IMR-90 (cell line): ENCODE results near the gene LGI1. TPM values are rescaled to one million over a fixed set of nuclear protein-coding genes. Genes with fewer than 3 reads are reported as not detected.

Experiments
- ATAC-seq: fragments of 200-7000 bp; cut with Tn5 transposase; 2 replicates; pipeline ENCODE4 v1.9.1; 2020; ENCODE audit warnings: low read depth, mild to moderate bottlenecking, moderate library complexity
- BruUV-seq: library from RNA; stranded (reverse); fragments of 400-500 nt; replicated peaks from 2 replicates; lab custom pipeline; 2021; lab: Mats Ljungman, UMichigan
- CTCF ChIA-PET: fragments of 300-600 bp; formaldehyde crosslinking; extraction: SDS; loops from one replicate; lab custom pipeline; 2021; ENCODE audit warnings: antibody characterized with exemption; lab: Yijun Ruan, JAX
- POLR2A ChIA-PET: fragments of 300-600 bp; sonication (Branson Sonifier 250); formaldehyde crosslinking; loops from one replicate; lab custom pipeline; 2022; ENCODE audit warnings: antibody characterized with exemption; ENCODE audit not compliant: unreplicated experiment; lab: Charles Lee
- DNase-seq: peaks from one replicate; pipeline ENCODE4 v3.0.0; 2013
- H2AFZ ChIP-seq: replicated peaks from 2 replicates; pipeline ENCODE3; 2013; ENCODE audit warnings: low read length, mild to moderate bottlenecking; ENCODE audit not compliant: poor library complexity
- H2AK5ac ChIP-seq: 2 replicates; pipeline ENCODE4 v1.6.1; 2013; ENCODE audit warnings: low read depth, low read length, inconsistent platforms
- H2AK9ac ChIP-seq: replicated peaks from 2 replicates; pipeline ENCODE3; 2013; ENCODE audit warnings: mild to moderate bottlenecking, low read depth, low read length, moderate library complexity; ENCODE audit not compliant: poor library complexity
- H2BK120ac ChIP-seq: 2 replicates; pipeline ENCODE4 v1.6.1; 2013; ENCODE audit warnings: low read depth, low read length, inconsistent platforms
- H2BK15ac ChIP-seq: 3 replicates; pipeline ENCODE4 v1.6.1; 2013; ENCODE audit warnings: low read depth, low read length, inconsistent platforms
- H2BK20ac ChIP-seq: 2 replicates; pipeline ENCODE4 v1.6.1; 2013; ENCODE audit warnings: low read depth, mild to moderate bottlenecking, inconsistent platforms, low read length, moderate library complexity
- H2BK5ac ChIP-seq: 2 replicates; pipeline ENCODE4 v1.6.1; 2013; ENCODE audit warnings: mild to moderate bottlenecking, low read depth, low read length, inconsistent platforms; ENCODE audit not compliant: poor library complexity, severe bottlenecking
- H3K14ac ChIP-seq: replicated peaks from 2 replicates; pipeline ENCODE4 v1.6.1; 2013; ENCODE audit warnings: low read depth, low read length, inconsistent platforms
- H3K18ac ChIP-seq: 2 replicates; pipeline ENCODE4 v1.6.1; 2013; ENCODE audit warnings: low read depth, low read length, control low read depth
- H3K23ac ChIP-seq: 2 replicates; pipeline ENCODE4 v1.6.1; 2013; ENCODE audit warnings: low read depth, low read length, inconsistent platforms
- H3K27ac ChIP-seq: 2 replicates; pipeline ENCODE4 v1.5.1; 2013; ENCODE audit warnings: mild to moderate bottlenecking, control low read depth, low read length; ENCODE audit not compliant: insufficient read depth
- H3K27me3 ChIP-seq: 2 replicates; pipeline ENCODE4 v1.6.1; 2013; ENCODE audit warnings: low read length; ENCODE audit not compliant: control insufficient read depth, insufficient read depth
- H3K36me3 ChIP-seq: 2 replicates; pipeline ENCODE4 v1.6.1; 2013; ENCODE audit warnings: low read length, mixed read lengths; ENCODE audit not compliant: control insufficient read depth, insufficient read depth
- H3K4ac ChIP-seq: 2 replicates; pipeline ENCODE4 v1.6.1; 2013; ENCODE audit warnings: low read depth, low read length, inconsistent platforms
- H3K4me1 ChIP-seq: 2 replicates; pipeline ENCODE4 v1.6.1; 2013; ENCODE audit warnings: low read length, mixed read lengths; ENCODE audit not compliant: control insufficient read depth, insufficient read depth
- H3K4me2 ChIP-seq: 2 replicates; pipeline ENCODE4 v1.6.1; 2013; ENCODE audit warnings: low read depth, mild to moderate bottlenecking, control low read depth, low read length, moderate library complexity
- H3K4me3 ChIP-seq: 2 replicates; pipeline ENCODE4 v1.5.1; 2013; ENCODE audit warnings: low read depth, mild to moderate bottlenecking, control low read depth, low read length, moderate library complexity; ENCODE audit not compliant: insufficient read depth
- H3K56ac ChIP-seq: 2 replicates; pipeline ENCODE4 v1.6.1; 2013; ENCODE audit warnings: low read length, inconsistent platforms; ENCODE audit not compliant: insufficient read depth; ENCODE audit errors: extremely low read depth
- H3K79me1 ChIP-seq, 2 experiments: 2 replicates each; pipeline ENCODE4 v1.6.1; 2013; ENCODE audit warnings: low read length in 2 of 2, inconsistent platforms in 1 of 2, low read depth in 1 of 2
- H3K9ac ChIP-seq: 2 replicates; pipeline ENCODE4 v1.6.1; 2013; ENCODE audit warnings: low read depth, low read length, control low read depth
- H3K9me1 ChIP-seq: 2 replicates; pipeline ENCODE4 v1.6.1; 2013; ENCODE audit warnings: low read length, inconsistent platforms; ENCODE audit not compliant: insufficient read depth
- H3K9me3 ChIP-seq: 2 replicates; pipeline ENCODE4 v1.6.1; 2013; ENCODE audit warnings: low read length; ENCODE audit not compliant: control insufficient read depth, insufficient read depth
- H4K20me1 ChIP-seq: 2 replicates; pipeline ENCODE4 v1.6.1; 2013; ENCODE audit warnings: low read length, inconsistent platforms; ENCODE audit not compliant: insufficient read depth
- H4K5ac ChIP-seq: 2 replicates; pipeline ENCODE4 v1.6.1; 2013; ENCODE audit warnings: mild to moderate bottlenecking, low read depth, low read length, control low read depth
- H4K8ac ChIP-seq, 2 experiments: 2 replicates each; pipeline ENCODE4 v1.6.1; 2013; ENCODE audit warnings: low read depth in 2 of 2, low read length in 2 of 2, control low read depth in 1 of 2, inconsistent platforms in 1 of 2
- H4K91ac ChIP-seq: 2 replicates; pipeline ENCODE4 v1.6.1; 2013; ENCODE audit warnings: low read depth, low read length, inconsistent platforms; ENCODE audit not compliant: insufficient read depth
- BHLHE40 ChIP-seq: fragments of 150-350 bp; IDR thresholded peaks from 2 replicates; pipeline ENCODE4 v1.6.1; 2016; ENCODE audit warnings: mild to moderate bottlenecking, low read depth, low read length
- CEBPB ChIP-seq: IDR thresholded peaks from 2 replicates; pipeline ENCODE4 v1.6.1; 2012; ENCODE audit warnings: low read depth, low read length, improper control_type of control experiment
- MAFK ChIP-seq: IDR thresholded peaks from 2 replicates; pipeline ENCODE4 v1.6.1; 2012; ENCODE audit warnings: low read depth, low read length, improper control_type of control experiment
- MAZ ChIP-seq: IDR thresholded peaks from 2 replicates; pipeline ENCODE4 v1.6.1; 2012; ENCODE audit warnings: low read depth, mild to moderate bottlenecking, low read length, improper control_type of control experiment, moderate library complexity, borderline replicate concordance
- NFE2L2 ChIP-seq: fragments of 150-350 bp; IDR thresholded peaks from 2 replicates; pipeline ENCODE4 v1.6.1; 2016; ENCODE audit warnings: low read depth, mild to moderate bottlenecking, low read length
- RAD21 ChIP-seq: IDR thresholded peaks from 2 replicates; pipeline ENCODE4 v1.6.1; 2012; ENCODE audit warnings: low read length, improper control_type of control experiment
- RCOR1 ChIP-seq: IDR thresholded peaks from 2 replicates; pipeline ENCODE4 v1.6.1; 2012; ENCODE audit warnings: mild to moderate bottlenecking, low read length, improper control_type of control experiment; ENCODE audit not compliant: insufficient replicate concordance
- WGBS, 2 experiments: methylation state at CpG; one replicate each; pipeline versions ENCODE4 v1.1.5 to v1.1.7; 2013; ENCODE audit warnings: missing lambda C conversion rate in 2 of 2; ENCODE audit not compliant: insufficient read length in 1 of 2; ENCODE audit errors: extremely low coverage in 2 of 2; 5-methylcytosine and 5-hydroxymethylcytosine counted together
- dilution Hi-C: fragments of 300-500 bp; cut with HindIII; formaldehyde crosslinking; loops from one replicate; pipeline ENCODE4 v1.14.3; 2018; ENCODE audit warnings: low sequenced_read_pairs; ENCODE audit not compliant: unreplicated experiment
- in situ Hi-C: fragments of 300-500 bp; cut with MboI; formaldehyde crosslinking; loops from 3 replicates; pipeline ENCODE4 v1.14.3; 2019; ENCODE audit warnings: low sequenced_read_pairs, inconsistent platforms, mixed read lengths
- intact Hi-C: fragments of 100-400 bp; cut with micrococcal nuclease; formaldehyde crosslinking; loops from 2 replicates; pipeline ENCODE4 v1.10.0; 2022
- polyA plus RNA-seq, 3 experiments: library from polyadenylated mRNA; depleted of rRNA; stranded (reverse); fragments of >200 nt; gene quantifications; 2 replicates each; pipeline ENCODE4 v1.2.3, GENCODE V29; 2012; ENCODE audit warnings: low replicate concordance in 1 of 3
- total RNA-seq: library from RNA; depleted of rRNA; stranded (reverse); fragments of >200 nt; gene quantifications from 2 replicates; pipeline ENCODE4 v1.2.3, GENCODE V29; 2012
- TF ChIP-seq, protein P1 (sequence below): conservative IDR thresholded peaks from 2 replicates; pipeline ENCODE4 v1.5.1; 2012; ENCODE audit warnings: mild to moderate bottlenecking, low read depth, low read length, improper control_type of control experiment

Gene LGI1
- total and polyA plus RNA-seq, 2 of the 4 experiments (the other 2 are of a cell fraction), result not detected

GRCh38 chr10:93715345-93715744, 42.4 kb upstream of the LGI1 start:
- Histone ChIP-seq H3K56ac (no peak overlapping the region), H4K5ac (no peak overlapping the region), H2AK9ac (no peak overlapping the region), H3K14ac (no peak overlapping the region), H3K4me1 (no peaks in the 10 kb centered on the region), H2AFZ (no peak overlapping the region), H3K79me1 (no peaks in the 10 kb centered on the region), H3K27me3 (peaks cover 5% of the 10 kb centered on the region), H3K4me2 (no peak overlapping the region), H3K18ac (no peak overlapping the region), H3K4ac (no peak overlapping the region), H2BK15ac (no peak overlapping the region), H3K36me3 (no peaks in the 10 kb centered on the region), H3K9me1 (no peaks in the 10 kb centered on the region), H3K9ac (no peak overlapping the region), H3K27ac (no peak overlapping the region), H4K8ac (no peak overlapping the region), H3K23ac (no peak overlapping the region), H2BK20ac (no peak overlapping the region), H2AK5ac (no peak overlapping the region), H2BK5ac (no peak overlapping the region), H3K4me3 (no peak overlapping the region), H4K20me1 (no peaks in the 10 kb centered on the region), H2BK120ac (no peak overlapping the region), H3K9me3 (no peaks in the 10 kb centered on the region), H4K91ac (no peak overlapping the region)
- TF ChIP-seq BHLHE40 (no peak), MAFK (no peak), RAD21 (no peak), MAZ (no peak), NFE2L2 (no peak), CEBPB (no peak), RCOR1 (no peak)
- TF ChIP-seq, protein P1, sequence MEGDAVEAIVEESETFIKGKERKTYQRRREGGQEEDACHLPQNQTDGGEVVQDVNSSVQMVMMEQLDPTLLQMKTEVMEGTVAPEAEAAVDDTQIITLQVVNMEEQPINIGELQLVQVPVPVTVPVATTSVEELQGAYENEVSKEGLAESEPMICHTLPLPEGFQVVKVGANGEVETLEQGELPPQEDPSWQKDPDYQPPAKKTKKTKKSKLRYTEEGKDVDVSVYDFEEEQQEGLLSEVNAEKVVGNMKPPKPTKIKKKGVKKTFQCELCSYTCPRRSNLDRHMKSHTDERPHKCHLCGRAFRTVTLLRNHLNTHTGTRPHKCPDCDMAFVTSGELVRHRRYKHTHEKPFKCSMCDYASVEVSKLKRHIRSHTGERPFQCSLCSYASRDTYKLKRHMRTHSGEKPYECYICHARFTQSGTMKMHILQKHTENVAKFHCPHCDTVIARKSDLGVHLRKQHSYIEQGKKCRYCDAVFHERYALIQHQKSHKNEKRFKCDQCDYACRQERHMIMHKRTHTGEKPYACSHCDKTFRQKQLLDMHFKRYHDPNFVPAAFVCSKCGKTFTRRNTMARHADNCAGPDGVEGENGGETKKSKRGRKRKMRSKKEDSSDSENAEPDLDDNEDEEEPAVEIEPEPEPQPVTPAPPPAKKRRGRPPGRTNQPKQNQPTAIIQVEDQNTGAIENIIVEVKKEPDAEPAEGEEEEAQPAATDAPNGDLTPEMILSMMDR, result no peak
- 50% methylated on average over 2 of the region's 5 CpGs; no CpG with 5 or more reads in 1 of the 2 experiments for WGBS, 2 experiments
- CTCF ChIA-PET, result no interaction called here
- dilution Hi-C loops (no loop called here), in situ Hi-C loops (no loop called here), intact Hi-C loops (no loop called here)
- no TSS peak for BruUV-seq
- POLR2A ChIA-PET, result no interaction called here
- ATAC-seq (no peak), DNase-seq (no peak)
